GM12878 (cell line): Measurements from ENCODE around the gene DNAH9. TPM values are rescaled to one million over a fixed set of nuclear protein-coding genes. Genes with fewer than 3 reads are reported as not detected.

Source experiments
- ATAC-seq: fragments of 200-7000 bp; cut with Tn5 transposase; 3 replicates; pipeline ENCODE4 v1.9.1; 2020; ENCODE audit warnings: mild to moderate bottlenecking, moderate library complexity
- BruUV-seq: library from RNA; stranded (reverse); fragments of 400-500 nt; replicated peaks from 2 replicates; lab custom pipeline; 2021; lab: Mats Ljungman, UMichigan
- CTCF ChIA-PET: fragments of 300-600 bp; sonication (Branson Sonifier 250); formaldehyde crosslinking; extraction: SDS; loops from one replicate; lab custom pipeline; 2021; ENCODE audit warnings: inconsistent platforms; lab: Yijun Ruan, JAX
- POLR2A ChIA-PET: fragments of 350-600 bp; formaldehyde crosslinking; extraction: SDS; loops from one replicate; lab custom pipeline; 2021; ENCODE audit warnings: inconsistent platforms; lab: Charles Lee
- RAD21 ChIA-PET: fragments of 300-600 bp; sonication (Branson Sonifier 250); formaldehyde crosslinking; loops from one replicate; lab custom pipeline; 2023; ENCODE audit warnings: antibody characterized with exemption; ENCODE audit not compliant: unreplicated experiment; lab: Charles Lee
- SMC1A ChIA-PET: fragments of 300-600 bp; sonication (Branson Sonifier 250); formaldehyde crosslinking; loops from one replicate; lab custom pipeline; 2023; ENCODE audit not compliant: unreplicated experiment, uncharacterized antibody; lab: Charles Lee
- DNase-seq: peaks from one replicate; pipeline ENCODE4 v3.0.0-alpha.2; 2011; ENCODE audit warnings: low read depth, low spot score
- FAIRE-seq: peaks from 3 replicates; lab custom pipeline; 2011; peaks lifted over from hg19 to GRCh38; lab: Jason Lieb, UNC
- H2AFZ ChIP-seq: 2 replicates; pipeline ENCODE4 v1.6.0; 2011; ENCODE audit warnings: low read depth, low read length, control low read depth; ENCODE audit not compliant: control insufficient read depth
- H3K27ac ChIP-seq: 2 replicates; pipeline ENCODE4 v1.5.1; 2011; ENCODE audit warnings: control low read depth; ENCODE audit not compliant: control insufficient read depth, insufficient read depth
- H3K27me3 ChIP-seq, 2 experiments: replicated peaks in 1 of 2; 2 replicates each; pipeline versions ENCODE4 v1.6.0 to v1.6.1; 2011; ENCODE audit warnings: low read length in 1 of 2; ENCODE audit not compliant: control insufficient read depth in 2 of 2, insufficient read depth in 2 of 2
- H3K36me3 ChIP-seq, 2 experiments: 2 replicates each; pipeline ENCODE4 v1.5.1; 2011; ENCODE audit warnings: low read length in 1 of 2; ENCODE audit not compliant: control insufficient read depth in 2 of 2, insufficient read depth in 2 of 2
- H3K4me1 ChIP-seq: 2 replicates; pipeline ENCODE4 v1.6.1; 2011; ENCODE audit warnings: mild to moderate bottlenecking, low read length, moderate library complexity, mixed read lengths; ENCODE audit not compliant: control insufficient read depth, insufficient read depth
- H3K4me2 ChIP-seq: 2 replicates; pipeline ENCODE4 v1.6.0; 2011; ENCODE audit warnings: control low read depth; ENCODE audit not compliant: control insufficient read depth, insufficient read depth
- H3K4me3 ChIP-seq: fragments of 200-600 bp; sonication (generic); 2 replicates; pipeline ENCODE4 v1.5.1; 2016
- H3K79me2 ChIP-seq: 2 replicates; pipeline ENCODE4 v1.6.0; 2011; ENCODE audit warnings: low read length; ENCODE audit not compliant: control insufficient read depth, insufficient read depth
- H3K9ac ChIP-seq: 2 replicates; pipeline ENCODE4 v1.8.0; 2011; ENCODE audit warnings: low read length, control low read depth, mixed read lengths; ENCODE audit not compliant: control insufficient read depth, insufficient read depth
- H3K9me3 ChIP-seq: replicated peaks from 3 replicates; pipeline ENCODE4 v1.5.1; 2011; ENCODE audit warnings: mild to moderate bottlenecking, low read length; ENCODE audit not compliant: control insufficient read depth, insufficient read depth
- H4K20me1 ChIP-seq: 2 replicates; pipeline ENCODE4 v1.6.0; 2011; ENCODE audit not compliant: control insufficient read depth, insufficient read depth
- CHD4 ChIP-seq: fragments of 200-600 bp; sonication (generic); IDR thresholded peaks from 2 replicates; pipeline ENCODE4 v1.6.1; 2016; ENCODE audit warnings: mild to moderate bottlenecking
- CREB1 ChIP-seq: IDR thresholded peaks from 2 replicates; pipeline ENCODE4 v1.6.1; 2012; ENCODE audit warnings: low read depth, mild to moderate bottlenecking, inconsistent platforms
- CUX1 ChIP-seq: IDR thresholded peaks from 2 replicates; pipeline ENCODE4 v1.6.1; 2012; ENCODE audit warnings: improper control_type of control experiment, low read depth, low read length; ENCODE audit not compliant: insufficient replicate concordance
- E2F4 ChIP-seq: IDR thresholded peaks from 2 replicates; pipeline ENCODE4 v1.6.1; 2012; ENCODE audit warnings: low read depth, low read length, improper control_type of control experiment
- E4F1 ChIP-seq: fragments of 450-650 bp; IDR thresholded peaks from 2 replicates; pipeline ENCODE4 v1.6.1; 2018; ENCODE audit warnings: borderline replicate concordance, mild to moderate bottlenecking; ENCODE audit not compliant: partially characterized antibody
- FOS ChIP-seq: IDR thresholded peaks from 3 replicates; pipeline ENCODE4 v1.6.1; 2011; ENCODE audit warnings: borderline replicate concordance; ENCODE audit not compliant: insufficient read length; ENCODE audit errors: extremely low read depth
- HSF1 ChIP-seq: fragments of 150-350 bp; IDR thresholded peaks from 2 replicates; pipeline ENCODE4 v1.6.1; 2014; ENCODE audit warnings: mild to moderate bottlenecking, low read depth, low read length
- IKZF1 ChIP-seq: fragments of 450-650 bp; conservative IDR thresholded peaks from 2 replicates; pipeline ENCODE4 v1.6.1; 2017; ENCODE audit warnings: antibody characterized with exemption, mild to moderate bottlenecking
- MAX ChIP-seq: IDR thresholded peaks from 2 replicates; pipeline ENCODE4 v1.6.1; 2012; ENCODE audit warnings: low read depth, low read length, improper control_type of control experiment
- MEF2A ChIP-seq: IDR thresholded peaks from 2 replicates; pipeline ENCODE4 v1.6.1; 2011; ENCODE audit warnings: low read depth, mild to moderate bottlenecking, low read length, moderate library complexity; ENCODE audit not compliant: insufficient read depth
- NBN ChIP-seq: fragments of 450-650 bp; IDR thresholded peaks from 2 replicates; pipeline ENCODE4 v1.6.1; 2016
- PAX5 ChIP-seq: IDR thresholded peaks from 2 replicates; pipeline ENCODE4 v1.6.1; 2011; ENCODE audit warnings: low read depth, low read length, borderline replicate concordance
- TCF7 ChIP-seq: IDR thresholded peaks from 2 replicates; pipeline ENCODE4 v1.6.1; 2014; ENCODE audit warnings: antibody characterized with exemption, borderline replicate concordance
- ZNF384 ChIP-seq: IDR thresholded peaks from 2 replicates; pipeline ENCODE4 v1.6.1; 2012; ENCODE audit warnings: low read depth, mild to moderate bottlenecking, low read length, improper control_type of control experiment, borderline replicate concordance
- WGBS: methylation state at CpG from one replicate; pipeline ENCODE4 v1.1.6; 2016; ENCODE audit warnings: low lambda C conversion rate; ENCODE audit not compliant: insufficient replicate concordance, insufficient coverage; ENCODE audit errors: missing lambda C conversion rate; 5-methylcytosine and 5-hydroxymethylcytosine counted together
- in situ Hi-C: fragments of 300-500 bp; cut with MboI; formaldehyde crosslinking; loops from 9 replicates; pipeline ENCODE4 v1.14.3; 2018; ENCODE audit warnings: mixed read lengths
- intact Hi-C: fragments of 100-400 bp; cut with micrococcal nuclease; formaldehyde crosslinking; loops from one replicate; pipeline ENCODE4 v1.14.2; 2022; ENCODE audit not compliant: unreplicated experiment
- polyA plus RNA-seq, 11 experiments: library from polyadenylated mRNA; depleted of rRNA in 4 of 11; unstranded in 6 of 11; stranded (reverse) in 5 of 11; fragments of >200 nt; fragmentation: Nextera tagmentation in 4 of 11; fragmentation: Illumina TruSeq in 1 of 11; extraction: Ambion mirVana in 4 of 11; extraction: Trizol in 1 of 11; gene quantifications; 1 replicate in 1 of 11; 2 replicates in 10 of 11; pipeline versions ENCODE4 v1.2.1 to v1.2.3, GENCODE V29; 2011 to 2016; ENCODE audit warnings: inconsistent platforms in 2 of 11, missing spikeins in 2 of 11, low read depth in 1 of 11
- total RNA-seq, 4 experiments: library from RNA; depleted of rRNA in 3 of 4; stranded (reverse); fragments of >200 nt in 3 of 4; fragmentation: Illumina TruSeq in 1 of 4; extraction: Trizol in 1 of 4; gene quantifications; 2 replicates each; pipeline versions ENCODE4 v1.2.1 to v1.2.3, GENCODE V29; 2013 to 2021

Gene DNAH9
- total and polyA plus RNA-seq, 10 of the 15 experiments (the other 5 are each of a cell fraction or from before 2014, with no cell fraction given) = 0.10 to 0.40 (median 0.19) TPM; not detected in 7

GRCh38 chr17:11944587-11944986 is 346.3 kb downstream of the DNAH9 start:
- H3K4me1 ChIP-seq = no peaks in the 10 kb centered on the region
- DNase-seq = no peak
- SMC1A ChIA-PET = no interaction called here
- RAD21 ChIA-PET = no interaction called here
- H3K4me2 ChIP-seq = no peak overlapping the region
- H3K27me3 ChIP-seq = no peaks in the 10 kb centered on the region
- H4K20me1 ChIP-seq = no peaks in the 10 kb centered on the region
- intact Hi-C loops = no loop called here
- CTCF ChIA-PET = interaction anchor here (1.2 kb wide), 1 partner anchor 9 kb away, joined by 3 read pairs; no protein-coding TSS in a partner anchor
- no TSS peak for BruUV-seq
- no peaks in the 10 kb centered on the region for H3K79me2 ChIP-seq
- no peak for FAIRE-seq
- H3K27ac ChIP-seq = no peak overlapping the region
- ATAC-seq = no peak
- H3K4me3 ChIP-seq = no peak overlapping the region
- H3K9me3 ChIP-seq = no peaks in the 10 kb centered on the region
- H2AFZ ChIP-seq = no peak overlapping the region
- no peak overlapping the region for H3K9ac ChIP-seq
- 4% methylated on average over 3 of the region's 3 CpGs for WGBS
- POLR2A ChIA-PET = no interaction called here
- in situ Hi-C loops = loop anchor here (25.0 kb wide), 1 partner anchor 1057 kb away; no protein-coding TSS in a partner anchor
- no peaks in the 10 kb centered on the region for H3K36me3 ChIP-seq
- TF ChIP-seq MEF2A = no peak
- no peak for TF ChIP-seq CUX1
- no peak for TF ChIP-seq FOS
- no peak for TF ChIP-seq PAX5
- no peak for TF ChIP-seq IKZF1
- no peak for TF ChIP-seq NBN
- TF ChIP-seq E2F4 = no peak
- no peak for TF ChIP-seq ZNF384
- no peak for TF ChIP-seq E4F1
- no peak for TF ChIP-seq HSF1
- TF ChIP-seq CREB1 = no peak
- TF ChIP-seq MAX = no peak
- no peak for TF ChIP-seq TCF7
- TF ChIP-seq CHD4 = no peak
